GM12878 (cell line): ENCODE results near the gene TLK2. TPM values are rescaled to one million over a fixed set of nuclear protein-coding genes. Genes with fewer than 3 reads are reported as not detected.

Experiments
- ASH2L ChIP-seq: fragments of 300-600, 200-600 bp; sonication (generic); IDR thresholded peaks from 2 replicates; pipeline ENCODE4 v1.6.1; 2017; ENCODE audit warnings: low read depth, mild to moderate bottlenecking, borderline replicate concordance
- CREM ChIP-seq: IDR thresholded peaks from 2 replicates; pipeline ENCODE4 v1.6.1; 2014; ENCODE audit warnings: antibody characterized with exemption, low read depth
- EGR1 ChIP-seq, 2 experiments: IDR thresholded peaks; 1 replicate in 1 of 2; 2 replicates in 1 of 2; pipeline ENCODE4 v1.6.1; 2011 to 2012; ENCODE audit warnings: low read depth in 2 of 2, low read length in 2 of 2, borderline replicate concordance in 1 of 2, mild to moderate bottlenecking in 1 of 2, moderate library complexity in 1 of 2
- IKZF1 ChIP-seq: fragments of 450-650 bp; conservative IDR thresholded peaks from 2 replicates; pipeline ENCODE4 v1.6.1; 2017; ENCODE audit warnings: antibody characterized with exemption, mild to moderate bottlenecking
- LARP7 ChIP-seq: fragments of 450-650 bp; IDR thresholded peaks from 2 replicates; pipeline ENCODE4 v1.6.1; 2017; ENCODE audit warnings: mild to moderate bottlenecking
- NR2F1 ChIP-seq: fragments of 450-650 bp; conservative IDR thresholded peaks from 2 replicates; pipeline ENCODE4 v1.6.1; 2017; ENCODE audit warnings: mild to moderate bottlenecking
- TAF1 ChIP-seq: IDR thresholded peaks from 2 replicates; pipeline ENCODE4 v1.6.1; 2011; ENCODE audit warnings: mild to moderate bottlenecking, low read depth, low read length, borderline replicate concordance
- ZBTB40 ChIP-seq: fragments of 450-650 bp; IDR thresholded peaks from 2 replicates; pipeline ENCODE4 v1.6.1; 2016; ENCODE audit warnings: mild to moderate bottlenecking, moderate library complexity, borderline replicate concordance
- polyA plus RNA-seq, 11 experiments: library from polyadenylated mRNA; depleted of rRNA in 4 of 11; unstranded in 6 of 11; stranded (reverse) in 5 of 11; fragments of >200 nt; fragmentation: Nextera tagmentation in 4 of 11; fragmentation: Illumina TruSeq in 1 of 11; extraction: Ambion mirVana in 4 of 11; extraction: Trizol in 1 of 11; gene quantifications; 1 replicate in 1 of 11; 2 replicates in 10 of 11; pipeline versions ENCODE4 v1.2.1 to v1.2.3, GENCODE V29; 2011 to 2016; ENCODE audit warnings: inconsistent platforms in 2 of 11, missing spikeins in 2 of 11, low read depth in 1 of 11
- total RNA-seq, 4 experiments: library from RNA; depleted of rRNA in 3 of 4; stranded (reverse); fragments of >200 nt in 3 of 4; fragmentation: Illumina TruSeq in 1 of 4; extraction: Trizol in 1 of 4; gene quantifications; 2 replicates each; pipeline versions ENCODE4 v1.2.1 to v1.2.3, GENCODE V29; 2013 to 2021
- TF ChIP-seq, protein P1 (sequence below): fragments of 450-650 bp; formaldehyde crosslinking; IDR thresholded peaks from 2 replicates; pipeline ENCODE4 v1.4.0; 2020; ENCODE audit warnings: mild to moderate bottlenecking, moderate library complexity

The TLK2 gene
- total and polyA plus RNA-seq, 10 of the 15 experiments (the other 5 are each of a cell fraction or from before 2014, with no cell fraction given): 12.1 to 51.2 (median 27.5) TPM

- TF ChIP-seq EGR1 (IDR thresholded peaks at IDR 0.05; ENCODE audit: borderline replicate concordance in 1 of 2, low read depth in 2 of 2, low read length in 2 of 2): no peak
- no peak for TF ChIP-seq IKZF1
- TF ChIP-seq, protein P1, sequence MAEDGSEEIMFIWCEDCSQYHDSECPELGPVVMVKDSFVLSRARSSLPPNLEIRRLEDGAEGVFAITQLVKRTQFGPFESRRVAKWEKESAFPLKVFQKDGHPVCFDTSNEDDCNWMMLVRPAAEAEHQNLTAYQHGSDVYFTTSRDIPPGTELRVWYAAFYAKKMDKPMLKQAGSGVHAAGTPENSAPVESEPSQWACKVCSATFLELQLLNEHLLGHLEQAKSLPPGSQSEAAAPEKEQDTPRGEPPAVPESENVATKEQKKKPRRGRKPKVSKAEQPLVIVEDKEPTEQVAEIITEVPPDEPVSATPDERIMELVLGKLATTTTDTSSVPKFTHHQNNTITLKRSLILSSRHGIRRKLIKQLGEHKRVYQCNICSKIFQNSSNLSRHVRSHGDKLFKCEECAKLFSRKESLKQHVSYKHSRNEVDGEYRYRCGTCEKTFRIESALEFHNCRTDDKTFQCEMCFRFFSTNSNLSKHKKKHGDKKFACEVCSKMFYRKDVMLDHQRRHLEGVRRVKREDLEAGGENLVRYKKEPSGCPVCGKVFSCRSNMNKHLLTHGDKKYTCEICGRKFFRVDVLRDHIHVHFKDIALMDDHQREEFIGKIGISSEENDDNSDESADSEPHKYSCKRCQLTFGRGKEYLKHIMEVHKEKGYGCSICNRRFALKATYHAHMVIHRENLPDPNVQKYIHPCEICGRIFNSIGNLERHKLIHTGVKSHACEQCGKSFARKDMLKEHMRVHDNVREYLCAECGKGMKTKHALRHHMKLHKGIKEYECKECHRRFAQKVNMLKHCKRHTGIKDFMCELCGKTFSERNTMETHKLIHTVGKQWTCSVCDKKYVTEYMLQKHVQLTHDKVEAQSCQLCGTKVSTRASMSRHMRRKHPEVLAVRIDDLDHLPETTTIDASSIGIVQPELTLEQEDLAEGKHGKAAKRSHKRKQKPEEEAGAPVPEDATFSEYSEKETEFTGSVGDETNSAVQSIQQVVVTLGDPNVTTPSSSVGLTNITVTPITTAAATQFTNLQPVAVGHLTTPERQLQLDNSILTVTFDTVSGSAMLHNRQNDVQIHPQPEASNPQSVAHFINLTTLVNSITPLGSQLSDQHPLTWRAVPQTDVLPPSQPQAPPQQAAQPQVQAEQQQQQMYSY (CRISPR knock-in tag): no peak
- TF ChIP-seq LARP7: no peak
- TF ChIP-seq ASH2L: no peak
- no peak for TF ChIP-seq NR2F1
- no peak for TF ChIP-seq ZBTB40
- no peak for TF ChIP-seq TAF1
- no peak for TF ChIP-seq CREM
Measured at GRCh38 chr17:62605588-62605987, 127.0 kb downstream of the TLK2 start (continued).
